Liver (tissue), 9 donors: ENCODE measurements around the gene GPR176. TPM values are rescaled to one million over a fixed set of nuclear protein-coding genes. Genes with fewer than 3 reads are reported as not detected.

ENCODE experiments used
- DNase-seq: peaks from one replicate; pipeline ENCODE4 v3.0.0-alpha.2; 2017; ENCODE audit warnings: low spot score
- H3K27ac ChIP-seq, 2 donors: one replicate each; pipeline ENCODE4 v1.7.0; 2013; ENCODE audit warnings: inconsistent platforms in 2 of 2, low read length in 2 of 2, control low read depth in 1 of 2, low read depth in 1 of 2, mild to moderate bottlenecking in 1 of 2
- H3K27me3 ChIP-seq, 4 donors: one replicate each; pipeline versions ENCODE4 v1.6.1 to v1.7.0; 2013; ENCODE audit warnings: low read length in 3 of 4, inconsistent platforms in 1 of 4, mild to moderate bottlenecking in 1 of 4, moderate library complexity in 1 of 4; ENCODE audit not compliant: control insufficient read depth in 4 of 4, insufficient read depth in 4 of 4
- H3K36me3 ChIP-seq, 4 donors: one replicate each; pipeline versions ENCODE4 v1.6.1 to v1.7.0; 2013; ENCODE audit warnings: low read length in 3 of 4, mild to moderate bottlenecking in 3 of 4, low read depth in 1 of 4, moderate library complexity in 1 of 4; ENCODE audit not compliant: control insufficient read depth in 4 of 4, insufficient read depth in 3 of 4
- H3K4me1 ChIP-seq, 4 donors: one replicate each; pipeline versions ENCODE4 v1.6.1 to v1.7.0; 2013; ENCODE audit warnings: low read length in 3 of 4, mild to moderate bottlenecking in 3 of 4, moderate library complexity in 1 of 4; ENCODE audit not compliant: control insufficient read depth in 4 of 4, insufficient read depth in 4 of 4
- H3K4me3 ChIP-seq, 3 donors: one replicate each; pipeline versions ENCODE4 v1.6.1 to v1.7.0; 2013; ENCODE audit warnings: low read length in 3 of 3, control low read depth in 1 of 3, low read depth in 1 of 3, mild to moderate bottlenecking in 1 of 3
- H3K9ac ChIP-seq, 2 donors: one replicate each; pipeline ENCODE4 v1.7.0; 2013; ENCODE audit warnings: low read length in 2 of 2, mild to moderate bottlenecking in 2 of 2, moderate library complexity in 2 of 2, control low read depth in 1 of 2, low read depth in 1 of 2
- H3K9me3 ChIP-seq, 4 donors: one replicate each; pipeline versions ENCODE4 v1.6.1 to v1.7.0; 2013; ENCODE audit warnings: low read length in 3 of 4; ENCODE audit not compliant: control insufficient read depth in 4 of 4
- FOXA1 ChIP-seq: IDR thresholded peaks from 2 replicates; pipeline ENCODE4 v1.6.1; 2016; ENCODE audit warnings: antibody characterized with exemption
- FOXA2 ChIP-seq: IDR thresholded peaks from 2 replicates; pipeline ENCODE4 v1.6.1; 2016; ENCODE audit warnings: antibody characterized with exemption
- GABPA ChIP-seq, 2 donors: IDR thresholded peaks in 1 of 2; conservative IDR thresholded peaks in 1 of 2; 2 replicates each; pipeline ENCODE4 v1.6.1; 2016; ENCODE audit warnings: antibody characterized with exemption in 2 of 2, mild to moderate bottlenecking in 1 of 2, moderate library complexity in 1 of 2
- HNF4A ChIP-seq, 2 donors: conservative IDR thresholded peaks; 2 replicates each; pipeline ENCODE4 v1.6.1; 2016; ENCODE audit warnings: antibody characterized with exemption in 2 of 2, mild to moderate bottlenecking in 2 of 2
- HNF4G ChIP-seq: IDR thresholded peaks from 2 replicates; pipeline ENCODE4 v1.6.1; 2016; ENCODE audit warnings: antibody characterized with exemption
- NR2F2 ChIP-seq: IDR thresholded peaks from 2 replicates; pipeline ENCODE4 v1.6.1; 2016; ENCODE audit warnings: antibody characterized with exemption
- RAD21 ChIP-seq, 2 donors: IDR thresholded peaks; 2 replicates each; pipeline ENCODE4 v1.6.1; 2016; ENCODE audit warnings: antibody characterized with exemption in 2 of 2, mild to moderate bottlenecking in 2 of 2
- RXRA ChIP-seq, 2 donors: IDR thresholded peaks; 2 replicates each; pipeline ENCODE4 v1.6.1; 2017 to 2018; ENCODE audit warnings: antibody characterized with exemption in 2 of 2, mild to moderate bottlenecking in 1 of 2
- SP1 ChIP-seq: IDR thresholded peaks from 2 replicates; pipeline ENCODE4 v1.6.1; 2018; ENCODE audit warnings: antibody characterized with exemption, mild to moderate bottlenecking
- TAF1 ChIP-seq: conservative IDR thresholded peaks from 2 replicates; pipeline ENCODE4 v1.6.1; 2016; ENCODE audit warnings: antibody characterized with exemption, mild to moderate bottlenecking
- YY1 ChIP-seq: IDR thresholded peaks from 2 replicates; pipeline ENCODE4 v1.6.1; 2016; ENCODE audit warnings: antibody characterized with exemption, mild to moderate bottlenecking
- WGBS: extraction: QIAGEN DNeasy Blood & Tissue Kit; methylation state at CpG from one replicate; pipeline ENCODE4 v1.1.7; 2013; 5-methylcytosine and 5-hydroxymethylcytosine counted together
- polyA plus RNA-seq, 2 donors: library from polyadenylated mRNA; stranded (reverse) in 1 of 2; unstranded in 1 of 2; fragments of 200-250 nt in 1 of 2; fragments of >200 nt in 1 of 2; fragmentation: Nextera tagmentation in 1 of 2; extraction: Ambion mirVana in 1 of 2; gene quantifications; one replicate each; pipeline versions ENCODE4 v1.2.1 to v1.2.3, GENCODE V29; 2013 to 2015
- total RNA-seq, 2 donors: library from RNA; depleted of rRNA; stranded (reverse); fragments of >200 nt; gene quantifications; one replicate each; pipeline ENCODE4 v1.2.3, GENCODE V29; 2014
- TF ChIP-seq, protein P1 (sequence below): fragments of 150-350 bp; IDR thresholded peaks from 2 replicates; pipeline ENCODE4 v1.5.1; 2017; ENCODE audit warnings: improper control_type of control experiment, low read depth, low read length; ENCODE audit not compliant: missing input control
- TF ChIP-seq, protein P2 (sequence below): IDR thresholded peaks from 2 replicates; pipeline ENCODE4 v1.6.1; 2016; ENCODE audit warnings: antibody characterized with exemption
- TF ChIP-seq, protein P3 (sequence below): IDR thresholded peaks from 2 replicates; pipeline ENCODE4 v1.6.1; 2016; ENCODE audit warnings: antibody characterized with exemption
- TF ChIP-seq, protein P4 (sequence below): IDR thresholded peaks from 2 replicates; pipeline ENCODE4 v1.6.1; 2016; ENCODE audit warnings: antibody characterized with exemption
- donor health status: healthy.
- donor health status: healthy.
- donor health status: healthy.
- donor health status: healthy.
- donor health status: healthy.

Gene GPR176
- total and polyA plus RNA-seq, 4 donors: 0.44 to 1.7 (median 1.4) TPM

DNA sequence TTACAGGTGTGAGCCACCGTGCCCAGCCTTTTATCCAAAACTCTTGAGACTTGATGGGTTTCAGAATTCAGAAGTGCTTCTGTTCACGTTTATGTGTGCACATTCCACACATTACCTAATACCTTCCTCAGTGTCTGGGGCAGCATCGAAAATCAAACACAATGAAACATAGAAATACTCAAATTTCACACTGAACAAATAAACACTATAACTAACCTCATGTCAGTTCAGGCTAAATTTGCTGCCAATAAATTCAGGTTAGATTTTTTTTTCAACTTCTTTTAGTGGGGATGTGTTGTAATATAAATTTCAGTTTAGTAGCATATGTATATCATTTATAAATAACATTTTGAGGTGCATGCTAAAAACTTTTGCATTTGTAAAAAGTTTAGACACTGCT, 16.6 kb upstream of the GPR176 start:
- Histone ChIP-seq H3K4me3 (no peak overlapping the region), H3K4me1 (peaks cover 3 to 24% (median 18%) of the 10 kb centered on the region in 4 donors), H3K27ac (no peak overlapping the region), H3K9me3 (no peaks in the 10 kb centered on the region), H3K9ac (no peak overlapping the region), H3K36me3 (peaks cover 0 to 11% (median 7%) of the 10 kb centered on the region in 4 donors), H3K27me3 (no peaks in the 10 kb centered on the region)
- TF ChIP-seq SP1 (no peak), TAF1 (no peak), HNF4G (no peak), YY1 (no peak), FOXA2 (no peak), HNF4A (conservative IDR thresholded peaks at IDR 0.05) (no peak), RAD21 (IDR thresholded peaks at IDR 0.05) (no peak)
- TF ChIP-seq, protein P1, sequence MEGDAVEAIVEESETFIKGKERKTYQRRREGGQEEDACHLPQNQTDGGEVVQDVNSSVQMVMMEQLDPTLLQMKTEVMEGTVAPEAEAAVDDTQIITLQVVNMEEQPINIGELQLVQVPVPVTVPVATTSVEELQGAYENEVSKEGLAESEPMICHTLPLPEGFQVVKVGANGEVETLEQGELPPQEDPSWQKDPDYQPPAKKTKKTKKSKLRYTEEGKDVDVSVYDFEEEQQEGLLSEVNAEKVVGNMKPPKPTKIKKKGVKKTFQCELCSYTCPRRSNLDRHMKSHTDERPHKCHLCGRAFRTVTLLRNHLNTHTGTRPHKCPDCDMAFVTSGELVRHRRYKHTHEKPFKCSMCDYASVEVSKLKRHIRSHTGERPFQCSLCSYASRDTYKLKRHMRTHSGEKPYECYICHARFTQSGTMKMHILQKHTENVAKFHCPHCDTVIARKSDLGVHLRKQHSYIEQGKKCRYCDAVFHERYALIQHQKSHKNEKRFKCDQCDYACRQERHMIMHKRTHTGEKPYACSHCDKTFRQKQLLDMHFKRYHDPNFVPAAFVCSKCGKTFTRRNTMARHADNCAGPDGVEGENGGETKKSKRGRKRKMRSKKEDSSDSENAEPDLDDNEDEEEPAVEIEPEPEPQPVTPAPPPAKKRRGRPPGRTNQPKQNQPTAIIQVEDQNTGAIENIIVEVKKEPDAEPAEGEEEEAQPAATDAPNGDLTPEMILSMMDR: no peak
- TF ChIP-seq, protein P2, sequence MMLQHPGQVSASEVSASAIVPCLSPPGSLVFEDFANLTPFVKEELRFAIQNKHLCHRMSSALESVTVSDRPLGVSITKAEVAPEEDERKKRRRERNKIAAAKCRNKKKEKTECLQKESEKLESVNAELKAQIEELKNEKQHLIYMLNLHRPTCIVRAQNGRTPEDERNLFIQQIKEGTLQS: no peak
- 51% methylated on average over 3 of the region's 3 CpGs for WGBS
- DNase-seq: no peak

DNA sequence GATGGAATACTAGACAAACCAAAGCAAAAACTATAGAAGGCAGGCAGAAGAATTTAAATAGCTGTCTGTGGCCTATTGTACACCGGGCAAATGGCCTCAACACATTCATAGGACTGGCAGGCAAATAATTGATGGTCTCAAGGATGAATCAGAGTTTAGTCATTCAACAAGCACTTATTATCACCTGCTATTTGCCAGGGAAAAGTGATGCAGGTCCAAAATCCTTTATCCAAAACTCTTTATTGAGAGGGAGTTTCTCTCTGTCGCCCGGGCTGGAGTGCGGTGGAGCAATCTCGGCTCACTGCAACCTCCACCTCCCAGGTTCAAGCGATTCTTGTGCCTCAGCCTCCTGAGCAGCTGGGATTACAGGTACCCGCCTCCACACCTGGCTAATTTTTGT, 16.1 kb upstream of the GPR176 start:
- DNase-seq: no peak
- WGBS: 90% methylated on average over 7 of the region's 7 CpGs
- no peaks in the 10 kb centered on the region for H3K9me3 ChIP-seq
- no peak overlapping the region for H3K9ac ChIP-seq
- H3K36me3 ChIP-seq: peaks cover 0 to 11% (median 7%) of the 10 kb centered on the region in 4 donors
- H3K27me3 ChIP-seq: no peaks in the 10 kb centered on the region
- H3K27ac ChIP-seq: no peak overlapping the region
- H3K4me1 ChIP-seq: peaks cover 3 to 24% (median 18%) of the 10 kb centered on the region in 4 donors
- TF ChIP-seq GABPA (IDR thresholded peaks at IDR 0.05 in 1 of 2, conservative IDR thresholded peaks at IDR 0.05 in 1 of 2) (no peak), RXRA (IDR thresholded peaks at IDR 0.05) (no peak), HNF4G (no peak), FOXA2 (no peak)
- TF ChIP-seq, protein P3, sequence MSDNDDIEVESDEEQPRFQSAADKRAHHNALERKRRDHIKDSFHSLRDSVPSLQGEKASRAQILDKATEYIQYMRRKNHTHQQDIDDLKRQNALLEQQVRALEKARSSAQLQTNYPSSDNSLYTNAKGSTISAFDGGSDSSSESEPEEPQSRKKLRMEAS: no peak
- TF ChIP-seq, protein P4, sequence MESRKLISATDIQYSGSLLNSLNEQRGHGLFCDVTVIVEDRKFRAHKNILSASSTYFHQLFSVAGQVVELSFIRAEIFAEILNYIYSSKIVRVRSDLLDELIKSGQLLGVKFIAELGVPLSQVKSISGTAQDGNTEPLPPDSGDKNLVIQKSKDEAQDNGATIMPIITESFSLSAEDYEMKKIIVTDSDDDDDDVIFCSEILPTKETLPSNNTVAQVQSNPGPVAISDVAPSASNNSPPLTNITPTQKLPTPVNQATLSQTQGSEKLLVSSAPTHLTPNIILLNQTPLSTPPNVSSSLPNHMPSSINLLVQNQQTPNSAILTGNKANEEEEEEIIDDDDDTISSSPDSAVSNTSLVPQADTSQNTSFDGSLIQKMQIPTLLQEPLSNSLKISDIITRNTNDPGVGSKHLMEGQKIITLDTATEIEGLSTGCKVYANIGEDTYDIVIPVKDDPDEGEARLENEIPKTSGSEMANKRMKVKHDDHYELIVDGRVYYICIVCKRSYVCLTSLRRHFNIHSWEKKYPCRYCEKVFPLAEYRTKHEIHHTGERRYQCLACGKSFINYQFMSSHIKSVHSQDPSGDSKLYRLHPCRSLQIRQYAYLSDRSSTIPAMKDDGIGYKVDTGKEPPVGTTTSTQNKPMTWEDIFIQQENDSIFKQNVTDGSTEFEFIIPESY: no peak
- H3K4me3 ChIP-seq: no peak overlapping the region

DNA sequence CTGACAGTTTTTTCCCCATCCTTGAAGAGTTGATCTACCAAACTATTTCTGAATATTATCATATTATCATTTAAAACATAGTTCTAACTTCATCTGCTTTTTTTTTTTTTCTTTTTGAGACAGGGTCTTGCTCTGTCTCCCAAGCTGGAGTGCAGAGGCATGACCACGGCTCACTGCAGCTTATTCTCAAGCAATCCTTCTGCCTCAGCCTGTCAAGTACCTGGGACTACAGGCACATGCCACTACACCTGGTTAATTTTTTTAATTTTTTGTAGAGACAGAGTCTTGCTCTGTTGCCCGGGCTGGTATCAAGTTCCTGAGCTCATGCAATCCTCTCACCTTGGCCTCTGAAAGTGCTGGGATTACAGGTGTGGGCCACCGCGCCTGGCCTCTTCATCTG, 15.2 kb upstream of the GPR176 start:
- no peak overlapping the region for H3K4me3 ChIP-seq
- H3K36me3 ChIP-seq: peaks cover 0 to 6% (median 4%) of the 10 kb centered on the region in 4 donors
- H3K9me3 ChIP-seq: no peaks in the 10 kb centered on the region
- DNase-seq: no peak
- H3K27ac ChIP-seq: no peak overlapping the region
- TF ChIP-seq SP1: no peak
- TF ChIP-seq HNF4G: no peak
- TF ChIP-seq, protein P3: no peak
- TF ChIP-seq FOXA2: no peak
- TF ChIP-seq NR2F2: no peak
- TF ChIP-seq, protein P4: no peak
- no peak for TF ChIP-seq RAD21 (IDR thresholded peaks at IDR 0.05)
- TF ChIP-seq FOXA1: no peak
- TF ChIP-seq TAF1: no peak
- TF ChIP-seq, protein P2: no peak
- no peak for TF ChIP-seq YY1
- TF ChIP-seq GABPA (IDR thresholded peaks at IDR 0.05 in 1 of 2, conservative IDR thresholded peaks at IDR 0.05 in 1 of 2): no peak
- TF ChIP-seq HNF4A (conservative IDR thresholded peaks at IDR 0.05): no peak
- TF ChIP-seq RXRA (IDR thresholded peaks at IDR 0.05): no peak
- WGBS: 94% methylated on average over 4 of the region's 4 CpGs
- H3K27me3 ChIP-seq: no peaks in the 10 kb centered on the region
- no peak overlapping the region for H3K9ac ChIP-seq
- peaks cover 3 to 24% (median 18%) of the 10 kb centered on the region in 4 donors for H3K4me1 ChIP-seq
